ENCODE measurements around the gene RNASE11.
"Not testable (repeated sequence)": the region's sequence is repeated elsewhere in the genome, so short reads cannot be mapped to it uniquely, and the experiment has no call there.

The RNASE11 gene

DNA sequence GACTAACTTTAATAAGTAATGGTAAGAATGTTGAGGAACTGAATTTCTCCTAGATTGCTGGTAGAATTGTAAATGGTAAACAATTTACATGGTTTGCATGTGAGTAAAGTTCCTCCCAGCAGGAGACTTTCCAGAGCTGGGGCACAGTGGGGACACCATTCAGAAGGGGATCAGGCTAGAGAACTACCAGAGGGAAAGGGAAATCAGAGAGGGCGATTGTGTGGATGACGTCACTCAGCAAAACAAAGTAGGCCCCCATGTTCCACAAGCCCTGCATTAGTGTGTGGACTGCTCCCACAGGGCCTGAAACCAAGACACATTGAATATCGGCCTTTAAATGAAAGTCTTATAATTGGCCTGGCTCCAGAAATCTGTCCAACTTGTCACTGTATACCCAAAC lies 9.5 kb downstream of the RNASE11 start:
- DNase-seq = no peak

DNA sequence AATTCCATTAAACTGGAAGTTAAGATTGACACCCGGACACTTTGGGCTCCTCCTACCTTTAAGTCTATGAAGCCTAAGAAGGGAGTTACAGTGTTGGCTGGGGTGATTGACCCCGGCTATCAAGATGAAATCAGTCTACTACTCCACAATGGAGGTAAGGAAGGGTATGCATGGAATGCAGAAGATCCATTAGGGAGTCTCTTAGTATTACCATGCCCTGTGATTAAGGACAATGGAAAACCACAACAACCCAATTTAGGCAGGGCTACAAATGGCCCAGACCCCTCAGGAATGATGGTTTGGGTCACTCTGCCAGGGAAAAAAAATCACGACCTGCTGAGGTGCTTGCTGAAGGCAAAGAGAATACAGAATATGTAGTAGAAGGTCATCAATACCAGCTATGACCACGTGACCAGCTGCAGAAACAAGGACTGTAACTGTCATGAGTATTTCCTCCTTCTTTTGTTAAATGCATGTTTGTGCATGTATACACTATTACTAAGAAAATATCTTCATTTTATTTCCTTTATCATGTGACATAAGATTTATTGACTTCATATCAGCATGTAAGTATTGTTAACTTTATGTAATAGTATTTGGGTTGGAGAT lies 15.3 kb downstream of the RNASE11 start:
- DNase-seq = not testable (repeated sequence)

- DNase-seq = not testable (repeated sequence)
Observed at GRCh38 chr14:20570720-20571119, 17.1 kb downstream of the RNASE11 start.

DNA sequence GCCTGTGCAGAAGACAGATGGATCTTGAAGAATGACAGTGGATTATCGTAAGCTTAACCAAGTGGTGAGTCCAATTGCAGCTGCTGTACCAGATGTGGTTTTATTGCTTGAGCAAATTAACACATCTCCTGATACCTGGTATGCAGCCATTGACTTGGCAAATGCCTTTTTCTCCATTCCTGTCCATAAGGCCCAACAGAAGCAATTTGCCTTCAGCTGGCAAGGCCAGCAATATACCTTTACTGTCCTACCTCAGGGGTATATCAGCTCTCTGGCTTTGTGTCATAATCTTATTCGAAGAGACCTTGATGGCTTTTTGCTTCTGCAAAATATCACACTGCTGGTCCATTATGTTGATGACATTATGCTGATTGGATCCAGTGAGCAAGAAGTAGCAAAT lies 17.9 kb downstream of the RNASE11 start:
- DNase-seq = not testable (repeated sequence)

DNA sequence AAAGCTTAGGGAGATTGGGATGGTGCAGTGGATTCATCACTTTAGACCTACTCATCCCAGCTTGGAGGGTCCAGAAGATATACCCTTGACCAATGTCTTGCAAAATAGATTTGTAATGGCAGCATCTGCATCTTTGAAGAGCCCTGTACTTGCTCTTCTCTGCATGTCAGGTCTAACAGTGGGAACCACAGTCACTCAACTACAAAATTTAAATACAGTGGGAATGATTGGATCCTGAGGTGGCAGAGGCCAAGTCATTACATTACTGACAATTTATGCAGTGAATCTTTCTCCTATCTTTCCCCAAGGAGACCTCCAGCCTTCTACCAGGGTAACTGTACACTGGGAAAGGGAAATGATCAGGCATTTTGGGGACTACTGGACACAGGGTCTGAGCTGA lies 18.7 kb downstream of the RNASE11 start:
- no peak for DNase-seq

- no peak for DNase-seq
Observed at GRCh38 chr14:20568393-20568792, 19.4 kb downstream of the RNASE11 start.

DNA sequence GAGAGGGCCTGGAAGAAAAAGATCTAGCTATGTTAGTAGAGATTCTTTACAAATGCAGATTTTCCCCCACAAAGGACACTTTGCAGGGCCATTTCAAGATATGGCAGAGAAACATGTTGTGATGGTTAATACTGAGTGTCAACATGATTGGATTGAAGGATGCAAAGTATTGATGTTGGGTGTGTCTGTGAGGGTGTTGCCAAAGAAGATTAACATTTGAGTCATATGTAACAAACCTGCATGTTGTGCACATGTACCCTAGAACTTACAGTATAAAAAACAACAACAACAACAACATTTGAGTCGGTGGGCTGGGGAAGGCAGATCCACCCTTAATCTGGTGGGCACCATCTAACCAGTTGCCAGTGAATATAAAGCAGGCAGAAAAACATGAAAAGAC lies 20.6 kb downstream of the RNASE11 start:
- DNase-seq = not testable (repeated sequence)

GRCh38 chr14:20564501-20564997 lies 23.3 kb downstream of the RNASE11 start:
- DNase-seq = no peak

DNA sequence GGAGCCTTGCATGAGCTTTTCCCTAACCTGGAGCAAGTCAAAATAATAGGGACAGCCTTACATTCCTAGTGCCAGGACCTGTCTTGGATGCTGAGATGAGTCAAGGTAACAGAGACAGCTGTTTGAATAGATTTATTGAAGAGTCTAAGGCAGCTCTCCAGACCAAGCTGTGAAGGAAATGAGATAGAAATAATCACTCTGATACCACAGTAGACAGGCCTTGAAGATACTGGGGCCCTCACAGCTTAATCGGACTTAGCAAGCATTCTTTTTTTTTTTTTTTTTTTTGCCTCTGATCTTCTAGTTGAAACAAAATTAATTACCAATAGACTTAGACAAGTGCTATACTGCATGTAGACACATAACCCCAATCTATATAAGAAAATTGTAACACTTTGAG lies 23.8 kb downstream of the RNASE11 start:
- DNase-seq = no peak

DNA sequence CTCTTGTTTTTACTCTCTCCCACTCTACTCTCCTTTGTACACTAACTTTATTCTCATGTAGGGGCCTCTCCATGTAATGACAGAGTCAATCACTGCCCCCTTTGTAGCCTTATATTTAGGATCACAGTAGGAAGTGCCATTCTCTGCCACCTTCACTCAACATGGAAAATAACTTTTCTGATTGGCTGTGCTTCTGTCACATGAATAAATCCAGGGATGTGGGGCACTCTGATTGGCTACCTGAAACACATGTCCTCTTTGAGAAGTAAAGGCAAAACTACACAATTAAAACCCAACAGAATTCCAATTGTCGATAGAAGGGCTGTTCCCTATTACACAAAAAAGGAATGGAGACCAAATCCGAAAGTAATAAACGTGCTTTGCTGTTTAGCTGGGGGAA lies 26.8 kb downstream of the RNASE11 start, which contains the start of gene RNASE9:
RNASE9 (minus strand) TSS at position 87 of the 400 bp plus-strand sequence.
- no peak for DNase-seq

GRCh38 chr14:20559461-20559904 lies 28.3 kb downstream of the RNASE11 start:
- no peak for DNase-seq

DNA sequence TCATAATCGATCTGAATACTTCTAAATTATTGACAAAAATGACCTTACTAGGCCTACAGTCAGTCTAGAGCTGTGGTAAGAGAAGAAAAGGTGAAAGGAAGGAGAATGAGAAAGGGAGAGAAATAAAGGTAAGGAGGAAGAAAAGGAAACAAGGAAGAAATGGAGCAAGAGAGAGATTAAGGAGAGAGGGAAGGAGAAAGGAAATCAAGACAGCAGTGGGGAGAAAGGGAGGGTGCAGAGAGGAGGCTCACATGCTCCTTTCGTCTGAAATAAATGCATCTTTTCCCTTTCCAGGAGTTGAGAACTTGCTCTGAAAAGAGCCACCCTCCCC lies 30.6 kb downstream of the RNASE11 start:
- no peak for DNase-seq

- no peak for DNase-seq
Observed at GRCh38 chr14:20556500-20557211, 31.1 kb downstream of the RNASE11 start.

GRCh38 chr14:20555845-20556244 lies 32.0 kb downstream of the RNASE11 start:
- no peak for DNase-seq

GRCh38 chr14:20553024-20553423 lies 34.8 kb downstream of the RNASE11 start:
- no peak for DNase-seq

DNA sequence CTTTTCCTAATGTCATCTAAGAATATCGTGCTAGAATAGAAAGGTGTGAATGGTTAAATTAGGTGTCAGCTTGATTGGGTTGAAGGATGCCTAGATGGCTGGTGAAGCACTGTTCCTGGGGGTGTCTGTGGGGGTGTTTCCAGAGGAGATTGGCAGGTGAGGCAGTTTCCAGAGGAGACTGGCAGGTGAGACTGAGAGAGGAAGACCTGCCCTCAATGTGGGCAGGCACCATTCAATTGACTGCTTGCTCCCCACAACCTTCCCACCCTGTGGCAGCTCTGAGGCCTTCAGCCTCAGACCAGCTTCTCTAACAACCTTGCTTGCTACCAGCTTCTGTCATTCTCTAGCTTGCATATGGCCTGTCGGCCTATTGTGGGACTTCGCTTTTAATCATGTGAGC lies 36.2 kb downstream of the RNASE11 start:
- no peak for DNase-seq

DNA sequence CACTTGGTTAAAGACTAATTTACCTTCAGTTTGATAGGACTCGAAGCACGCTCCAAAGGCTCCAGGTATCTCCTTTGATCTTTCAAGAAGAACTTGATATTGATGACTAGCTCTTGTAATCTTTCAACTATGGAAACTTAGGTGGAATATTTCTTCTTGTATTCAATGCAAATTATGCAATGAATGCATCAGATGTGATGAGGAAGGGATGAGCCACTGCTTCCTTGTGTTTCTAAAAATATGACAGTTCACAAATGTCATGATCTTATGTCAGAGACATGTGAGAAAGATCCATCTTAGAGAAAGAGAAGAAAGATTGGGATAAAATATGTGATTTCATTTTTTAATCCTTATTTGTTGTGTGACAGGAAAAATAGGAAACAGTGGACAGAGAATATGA lies 36.9 kb downstream of the RNASE11 start:
- no peak for DNase-seq

DNA sequence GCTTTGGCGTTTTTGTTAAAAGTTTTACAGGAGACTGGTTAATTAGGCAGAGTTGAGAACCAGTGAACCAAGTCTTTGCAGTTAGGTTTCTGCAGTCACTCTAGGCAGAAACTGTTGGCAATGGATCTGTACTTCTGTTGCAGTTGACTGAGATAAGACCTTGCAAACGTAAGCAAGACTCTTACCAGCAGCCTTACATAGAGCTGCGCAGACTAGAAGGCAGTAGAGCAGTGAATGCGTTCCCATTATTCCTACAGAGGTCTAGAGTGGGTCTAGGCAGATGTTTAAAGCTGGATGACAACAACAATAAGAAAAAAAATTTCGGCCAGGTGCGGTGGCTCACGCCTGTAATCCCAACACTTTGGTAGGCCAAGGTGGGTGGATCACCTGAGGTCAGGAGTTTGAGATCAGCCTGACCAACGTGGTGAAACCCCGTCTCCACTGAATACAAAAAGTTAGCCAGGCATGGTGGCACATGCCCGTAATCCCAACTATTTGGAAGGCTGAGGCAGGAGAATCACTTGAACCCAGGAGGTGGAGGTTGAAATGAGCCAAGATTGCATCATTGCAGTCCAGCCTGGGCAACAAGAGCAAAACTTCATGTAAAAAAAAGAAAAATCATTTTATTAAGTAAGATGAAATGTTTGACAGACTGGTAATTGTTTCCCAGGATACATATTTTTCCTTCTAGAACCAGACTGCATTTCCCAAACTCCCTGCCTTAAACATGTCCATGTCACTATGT lies 39.2 kb downstream of the RNASE11 start:
- no peak for DNase-seq

DNA sequence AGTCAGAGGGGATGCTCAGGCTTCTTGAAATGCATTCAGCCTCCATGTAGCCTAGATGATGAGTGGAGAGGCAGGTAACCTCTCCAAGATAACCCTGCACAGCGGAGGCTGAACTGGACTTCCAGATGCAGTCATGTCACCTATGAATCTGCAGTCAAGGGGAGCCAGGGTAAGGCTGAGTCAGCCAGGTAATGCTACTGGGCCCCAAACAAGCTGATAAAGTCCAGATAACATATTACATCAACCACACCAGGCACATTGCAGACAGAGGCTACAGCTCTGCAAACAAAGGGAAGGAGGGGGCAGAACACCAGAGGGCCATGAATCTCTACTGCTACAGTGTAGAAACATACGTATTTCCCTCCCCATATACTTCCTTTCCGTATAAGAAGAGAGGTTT lies 40.9 kb downstream of the RNASE11 start:
- DNase-seq = no peak

DNA sequence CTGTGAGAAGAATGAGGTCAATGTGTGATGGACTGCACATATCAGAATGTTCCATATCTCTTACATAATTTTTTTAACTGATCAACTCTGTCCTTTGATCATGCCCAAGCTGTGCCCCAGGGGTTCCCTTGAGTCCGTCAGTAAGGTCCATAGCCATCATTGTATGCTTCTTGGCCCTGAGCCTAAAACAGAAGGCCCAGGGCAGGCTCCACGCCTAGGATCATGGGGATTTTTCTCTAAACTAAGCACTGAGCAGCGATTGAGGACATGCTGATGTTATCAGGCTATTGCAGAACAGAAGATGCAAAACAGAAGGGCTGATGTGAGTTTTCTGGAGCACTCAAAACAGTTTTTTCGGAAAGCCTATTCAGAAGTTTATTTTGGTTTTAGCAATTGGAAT lies 47.9 kb downstream of the RNASE11 start:
- DNase-seq = no peak

All from stimulated activated CD8-positive, alpha-beta memory T cell treated with anti-CD3 and anti-CD28 coated beads, Interleukin-4, amount 100 ng/mL, for 48 hours (primary cell).